Nephron (organoid): Measurements from ENCODE around the gene WWOX.

Experiments used
- H3K27ac Mint-ChIP-seq, 3 experiments: 2 replicates each; pipeline ENCODE4 v1.8.0; 2020; ENCODE audit warnings: mixed read lengths in 3 of 3, mild to moderate bottlenecking in 2 of 3, moderate library complexity in 1 of 3
- H3K27me3 Mint-ChIP-seq: 2 replicates; pipeline ENCODE4 v1.8.0; 2021; ENCODE audit warnings: low read depth, mild to moderate bottlenecking, moderate library complexity, mixed read lengths
- H3K36me3 Mint-ChIP-seq: 2 replicates; pipeline ENCODE4 v1.8.0; 2020; ENCODE audit warnings: low read depth, mixed read lengths
- H3K4me1 Mint-ChIP-seq: 2 replicates; pipeline ENCODE4 v1.8.0; 2020; ENCODE audit warnings: mixed read lengths
- H3K4me3 Mint-ChIP-seq, 3 experiments: 2 replicates each; pipeline ENCODE4 v1.8.0; 2020; ENCODE audit warnings: mild to moderate bottlenecking in 3 of 3, mixed read lengths in 3 of 3, moderate library complexity in 2 of 3
- H3K9me3 Mint-ChIP-seq: 2 replicates; pipeline ENCODE4 v1.8.0; 2020; ENCODE audit warnings: mixed read lengths
- TF ChIP-seq, protein P1 (sequence below), 3 experiments: fragments of 200-600 bp; sonication (generic); IDR thresholded peaks; one replicate each; pipeline ENCODE4 v1.5.0; 2021; ENCODE audit warnings: antibody characterized with exemption in 3 of 3; ENCODE audit not compliant: unreplicated experiment in 3 of 3

The WWOX gene

DNA sequence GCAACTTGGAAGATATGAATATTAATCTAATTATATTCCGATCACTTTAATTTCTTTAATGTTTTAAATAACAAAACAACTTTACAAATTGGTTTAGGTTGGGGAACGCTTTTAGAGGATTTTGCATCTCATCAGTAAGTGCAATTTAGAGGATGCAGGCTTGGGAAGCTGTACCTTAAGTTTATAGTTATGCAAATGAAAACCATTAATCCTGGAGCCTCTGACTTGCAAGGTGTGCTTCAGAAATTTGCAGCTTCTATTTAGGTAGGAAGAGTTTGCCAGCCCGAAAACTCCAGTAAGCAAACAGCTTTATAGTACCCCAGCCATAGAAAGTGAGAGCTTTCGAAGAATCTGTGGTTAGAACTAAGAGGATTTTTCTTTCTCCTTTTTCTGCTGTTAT lies 954.1 kb downstream of the WWOX start:
- TF ChIP-seq, protein P1, sequence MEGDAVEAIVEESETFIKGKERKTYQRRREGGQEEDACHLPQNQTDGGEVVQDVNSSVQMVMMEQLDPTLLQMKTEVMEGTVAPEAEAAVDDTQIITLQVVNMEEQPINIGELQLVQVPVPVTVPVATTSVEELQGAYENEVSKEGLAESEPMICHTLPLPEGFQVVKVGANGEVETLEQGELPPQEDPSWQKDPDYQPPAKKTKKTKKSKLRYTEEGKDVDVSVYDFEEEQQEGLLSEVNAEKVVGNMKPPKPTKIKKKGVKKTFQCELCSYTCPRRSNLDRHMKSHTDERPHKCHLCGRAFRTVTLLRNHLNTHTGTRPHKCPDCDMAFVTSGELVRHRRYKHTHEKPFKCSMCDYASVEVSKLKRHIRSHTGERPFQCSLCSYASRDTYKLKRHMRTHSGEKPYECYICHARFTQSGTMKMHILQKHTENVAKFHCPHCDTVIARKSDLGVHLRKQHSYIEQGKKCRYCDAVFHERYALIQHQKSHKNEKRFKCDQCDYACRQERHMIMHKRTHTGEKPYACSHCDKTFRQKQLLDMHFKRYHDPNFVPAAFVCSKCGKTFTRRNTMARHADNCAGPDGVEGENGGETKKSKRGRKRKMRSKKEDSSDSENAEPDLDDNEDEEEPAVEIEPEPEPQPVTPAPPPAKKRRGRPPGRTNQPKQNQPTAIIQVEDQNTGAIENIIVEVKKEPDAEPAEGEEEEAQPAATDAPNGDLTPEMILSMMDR (IDR thresholded peaks at IDR 0.05; ENCODE audit: unreplicated experiment in 3 of 3), result no peak
- Mint-ChIP-seq H3K4me1 (no peaks in the 10 kb centered on the region), H3K9me3 (no peaks in the 10 kb centered on the region), H3K27ac (no peak overlapping the region), H3K36me3 (no peaks in the 10 kb centered on the region), H3K27me3 (no peaks in the 10 kb centered on the region), H3K4me3 (no peak overlapping the region)

DNA sequence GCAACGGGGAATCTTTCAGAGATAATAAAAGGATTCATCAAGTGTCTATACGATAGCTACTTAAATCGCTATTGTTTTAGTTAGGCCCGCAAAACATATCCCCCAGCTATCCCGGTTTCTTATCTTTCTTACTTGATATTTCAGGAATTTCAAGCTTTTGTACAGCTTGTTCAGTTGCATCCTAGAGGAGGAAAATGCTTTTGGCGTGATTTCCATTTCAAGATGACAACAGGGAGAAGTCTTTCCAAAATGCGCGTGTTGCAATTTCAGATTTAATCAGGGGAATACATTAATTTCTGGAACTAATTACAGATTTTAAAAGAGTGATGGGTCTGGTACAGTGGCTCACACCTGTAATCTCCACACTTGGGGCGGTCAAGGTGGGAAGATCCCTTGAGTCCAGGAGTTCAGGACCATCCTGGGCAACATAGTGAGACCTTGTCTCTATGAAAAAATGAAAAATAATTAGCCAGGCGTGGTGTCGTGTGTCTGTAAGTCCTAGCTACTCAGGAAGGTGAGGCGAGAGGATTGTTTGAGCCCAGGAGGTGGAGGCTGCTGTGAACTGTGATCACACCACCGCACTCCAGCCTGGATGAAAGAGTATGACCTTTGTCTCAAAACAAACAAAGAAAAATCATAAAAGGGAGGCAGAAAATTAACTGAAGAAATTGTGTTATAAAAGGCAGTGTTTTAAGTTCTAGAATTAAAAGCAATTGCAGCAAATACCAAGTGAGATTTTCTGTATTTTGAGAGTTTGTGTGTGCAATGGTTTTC lies 954.9 kb downstream of the WWOX start:
- no peaks in the 10 kb centered on the region for H3K4me1 Mint-ChIP-seq
- H3K36me3 Mint-ChIP-seq, result no peaks in the 10 kb centered on the region
- no peaks in the 10 kb centered on the region for H3K27me3 Mint-ChIP-seq
- no peak overlapping the region for H3K27ac Mint-ChIP-seq
- no peaks in the 10 kb centered on the region for H3K9me3 Mint-ChIP-seq
- H3K4me3 Mint-ChIP-seq, result no peak overlapping the region
- TF ChIP-seq, protein P1 (IDR thresholded peaks at IDR 0.05; ENCODE audit: unreplicated experiment in 3 of 3), result no peak

DNA sequence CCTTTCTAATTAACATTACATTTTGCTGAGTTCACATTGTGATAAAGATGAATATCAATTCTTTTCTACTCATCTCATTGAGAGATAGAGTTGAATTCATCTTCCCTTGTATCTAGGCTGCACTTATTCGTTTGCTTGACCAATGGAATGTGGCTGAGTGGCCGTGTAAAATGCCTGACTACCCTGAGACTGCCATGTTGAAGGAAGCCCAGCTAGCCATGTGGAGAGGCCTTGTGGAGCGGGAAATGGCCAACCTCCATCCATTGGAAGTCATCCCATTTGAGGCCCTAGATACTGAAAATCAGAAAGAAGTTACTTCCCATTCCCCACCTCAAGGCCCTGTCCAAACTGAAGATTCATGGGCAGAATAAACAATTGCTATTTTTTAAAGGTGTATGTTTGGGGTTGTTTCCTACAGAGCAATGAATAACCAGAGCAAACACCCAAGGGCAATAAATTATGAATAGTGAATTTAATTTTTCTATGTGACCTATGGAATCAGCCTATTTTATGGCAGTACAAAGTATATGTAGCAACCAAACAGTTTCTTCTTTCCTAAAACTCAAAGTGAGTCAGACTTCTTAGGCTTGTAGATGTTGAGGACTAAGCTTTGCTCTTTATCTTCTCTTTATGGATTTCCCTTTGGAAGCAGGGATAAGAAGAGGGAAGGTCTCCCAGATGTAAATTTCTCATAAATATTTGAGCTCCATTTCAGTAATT lies 956.0 kb downstream of the WWOX start:
- Mint-ChIP-seq H3K4me3 (no peak overlapping the region), H3K27ac (no peak overlapping the region), H3K9me3 (no peaks in the 10 kb centered on the region), H3K27me3 (no peaks in the 10 kb centered on the region), H3K4me1 (no peaks in the 10 kb centered on the region), H3K36me3 (no peaks in the 10 kb centered on the region)
- TF ChIP-seq, protein P1 (IDR thresholded peaks at IDR 0.05; ENCODE audit: unreplicated experiment in 3 of 3), result no peak

DNA sequence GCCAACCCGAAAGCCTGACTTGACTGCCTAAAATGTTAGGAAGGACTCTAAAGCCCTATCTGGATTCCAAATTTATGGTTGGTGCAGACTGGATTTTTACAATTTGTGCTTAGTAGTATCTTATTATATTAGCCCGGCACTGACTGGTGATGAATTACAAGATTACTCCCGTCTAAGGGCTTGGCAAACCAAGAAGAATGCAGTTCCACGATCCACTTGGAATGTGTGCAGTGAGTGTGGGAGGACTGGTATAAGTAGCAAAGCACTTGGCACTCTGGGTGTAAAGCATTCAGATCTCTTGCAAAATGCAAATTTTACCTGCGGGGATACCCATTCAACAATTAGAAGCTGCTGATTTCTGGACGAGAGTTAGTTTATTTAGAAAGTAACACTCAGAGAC lies 961.7 kb downstream of the WWOX start:
- H3K27me3 Mint-ChIP-seq, result peaks cover 6% of the 10 kb centered on the region
- no peaks in the 10 kb centered on the region for H3K36me3 Mint-ChIP-seq
- no peak overlapping the region for H3K4me3 Mint-ChIP-seq
- TF ChIP-seq, protein P1 (IDR thresholded peaks at IDR 0.05; ENCODE audit: unreplicated experiment in 3 of 3), result no peak
- H3K27ac Mint-ChIP-seq, result peak overlapping the region in 1 of 3 experiments; percentile 39
- peaks cover 20% of the 10 kb centered on the region for H3K4me1 Mint-ChIP-seq
- no peaks in the 10 kb centered on the region for H3K9me3 Mint-ChIP-seq

DNA sequence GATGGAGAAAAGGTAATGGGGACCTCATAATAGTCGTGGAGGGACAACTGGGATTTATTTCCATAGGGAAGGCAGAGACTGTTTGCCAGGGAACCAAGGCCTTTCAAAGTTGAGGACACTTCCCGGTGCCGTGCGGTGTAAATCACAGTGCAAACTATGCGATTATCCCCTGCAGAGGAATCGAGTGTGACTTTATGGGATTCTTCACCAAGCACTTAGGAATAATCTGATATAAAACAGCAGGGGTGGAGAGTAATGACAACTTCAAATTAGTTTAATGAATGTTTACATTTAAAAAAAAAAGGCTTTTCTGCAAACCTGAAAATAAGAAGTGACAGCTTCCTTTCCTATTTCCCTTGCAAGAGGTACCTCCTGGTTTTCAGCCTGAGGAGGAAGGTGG lies 962.9 kb downstream of the WWOX start:
- peaks cover 6% of the 10 kb centered on the region for H3K27me3 Mint-ChIP-seq
- TF ChIP-seq, protein P1 (IDR thresholded peaks at IDR 0.05; ENCODE audit: unreplicated experiment in 3 of 3), result no peak
- H3K4me3 Mint-ChIP-seq, result no peak overlapping the region
- no peak overlapping the region for H3K27ac Mint-ChIP-seq
- no peaks in the 10 kb centered on the region for H3K36me3 Mint-ChIP-seq
- H3K4me1 Mint-ChIP-seq, result peaks cover 20% of the 10 kb centered on the region
- H3K9me3 Mint-ChIP-seq, result no peaks in the 10 kb centered on the region
